Measurements from ENCODE around the gene MPP7. TPM values are rescaled to one million over a fixed set of nuclear protein-coding genes. Genes with fewer than 3 reads are reported as not detected.

MPP7 gene
- total RNA-seq, 2 donors from 2014 or later, result 10.1 to 16.1 TPM

GRCh38 chr10:28332726-28333125 lies 29.9 kb upstream of the MPP7 start:
- intact Hi-C loops (cut with DNase I), result no loop called here
- Histone ChIP-seq H3K9me3 (no peaks in the 10 kb centered on the region), H3K36me3 (no peaks in the 10 kb centered on the region), H3K4me1 (replicated peaks) (no peaks in the 10 kb centered on the region), H3K27me3 (replicated peaks; ENCODE audit: insufficient read depth) (no peaks in the 10 kb centered on the region), H3K27ac (no peak overlapping the region), H3K4me3 (no peak overlapping the region)
- DNase-seq (ENCODE audit: low spot score), result no peak
- no peak for TF ChIP-seq POLR2A (IDR thresholded peaks at IDR 0.05)
- TF ChIP-seq POLR2AphosphoS5 (IDR thresholded peaks at IDR 0.05), result no peak
- no peak for TF ChIP-seq CTCF (IDR thresholded peaks at IDR 0.05)
- 75% methylated on average over 2 of the region's 2 CpGs for WGBS

- 44% methylated on average over 3 of the region's 3 CpGs for WGBS
- no peaks in the 10 kb centered on the region for H3K4me1 ChIP-seq (replicated peaks)
- no peaks in the 10 kb centered on the region for H3K36me3 ChIP-seq
- no peaks in the 10 kb centered on the region for H3K9me3 ChIP-seq
- no peak overlapping the region for H3K4me3 ChIP-seq
- H3K27ac ChIP-seq, result no peak overlapping the region
- no peak for TF ChIP-seq POLR2AphosphoS5 (IDR thresholded peaks at IDR 0.05)
- TF ChIP-seq POLR2A (IDR thresholded peaks at IDR 0.05), result no peak
- TF ChIP-seq CTCF (IDR thresholded peaks at IDR 0.05), result no peak
- no peaks in the 10 kb centered on the region for H3K27me3 ChIP-seq (replicated peaks; ENCODE audit: insufficient read depth)
- intact Hi-C loops (cut with DNase I), result no loop called here
- no peak for DNase-seq (ENCODE audit: low spot score)
Measured at GRCh38 chr10:28331841-28332240, 29.0 kb upstream of the MPP7 start.

GRCh38 chr10:28331066-28331465 lies 28.2 kb upstream of the MPP7 start:
- H3K4me1 ChIP-seq (replicated peaks), result no peaks in the 10 kb centered on the region
- no peak for TF ChIP-seq POLR2A (IDR thresholded peaks at IDR 0.05)
- no peak for TF ChIP-seq CTCF (IDR thresholded peaks at IDR 0.05)
- TF ChIP-seq POLR2AphosphoS5 (IDR thresholded peaks at IDR 0.05), result no peak
- no peak overlapping the region for H3K4me3 ChIP-seq
- H3K36me3 ChIP-seq, result no peaks in the 10 kb centered on the region
- no peak for DNase-seq (ENCODE audit: low spot score)
- no peak overlapping the region for H3K27ac ChIP-seq
- no peaks in the 10 kb centered on the region for H3K9me3 ChIP-seq
- intact Hi-C loops (cut with DNase I), result no loop called here
- no peaks in the 10 kb centered on the region for H3K27me3 ChIP-seq (replicated peaks; ENCODE audit: insufficient read depth)

- no peak for DNase-seq (ENCODE audit: low spot score)
Measured at GRCh38 chr10:28328346-28328745, 25.5 kb upstream of the MPP7 start.

More at GRCh38 chr10:28328346-28328745, 25.5 kb upstream of the MPP7 start:
- no peaks in the 10 kb centered on the region for H3K9me3 ChIP-seq
- WGBS, result 74% methylated on average over 1 of the region's 1 CpG
- intact Hi-C loops (cut with DNase I), result loop anchor here (2.0 kb wide), 1 partner anchor 26 kb away; the partner anchor contains the start of gene MPP7
- no peaks in the 10 kb centered on the region for H3K4me1 ChIP-seq (replicated peaks)
- H3K4me3 ChIP-seq, result no peak overlapping the region
- peak overlapping the region; percentile 62 to 66 for H3K27ac ChIP-seq
- TF ChIP-seq POLR2AphosphoS5 (IDR thresholded peaks at IDR 0.05) (no peak), POLR2A (IDR thresholded peaks at IDR 0.05) (no peak), CTCF (IDR thresholded peaks at IDR 0.05) (no peak)
- no peaks in the 10 kb centered on the region for H3K27me3 ChIP-seq (replicated peaks; ENCODE audit: insufficient read depth)
- H3K36me3 ChIP-seq, result no peaks in the 10 kb centered on the region

Measured in prostate gland (tissue), 2 donors.